GM19324 (cell line): ENCODE data around the gene LPAR3.
"Not testable (repeated sequence)": the region's sequence is repeated elsewhere in the genome, so short reads cannot be mapped to it uniquely, and the experiment has no call there.

Source experiments
- ATAC-seq: cut with Tn5 transposase; IDR thresholded peaks from one replicate; pipeline ENCODE4 v1.9.1; 2021; ENCODE audit warnings: mild to moderate bottlenecking, moderate library complexity; ENCODE audit not compliant: unreplicated experiment, low FRiP score

LPAR3 gene

GRCh38 chr1:84892705-84893618 lies at the start of gene LPAR3:
LPAR3 (minus strand) TSS chr1:84893206; CDS start chr1:84866120, 27,086 bp downstream.
- ATAC-seq = no peak

DNA sequence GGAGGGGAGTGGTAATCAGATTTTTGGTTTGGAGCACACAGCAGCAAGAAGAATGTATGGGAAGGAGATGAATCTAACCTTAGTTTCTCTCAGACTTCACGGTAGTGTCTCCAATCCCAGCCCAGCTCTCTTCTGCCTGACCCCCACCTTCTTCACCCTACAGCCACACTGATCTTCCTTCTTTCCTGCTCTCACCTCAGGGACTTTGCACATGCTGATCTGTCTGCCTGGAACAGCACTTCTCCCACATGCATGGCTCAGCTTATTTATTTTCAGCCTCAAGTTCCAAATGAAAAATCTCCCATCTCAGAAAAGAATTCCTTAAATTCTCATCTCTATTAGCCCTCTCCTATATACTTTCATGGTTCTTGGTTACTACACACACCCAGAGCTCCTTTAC lies 48.8 kb upstream of the LPAR3 start:
- ATAC-seq = no peak

- ATAC-seq = no peak
Observed at GRCh38 chr1:84940481-84940880, 47.5 kb upstream of the LPAR3 start.

DNA sequence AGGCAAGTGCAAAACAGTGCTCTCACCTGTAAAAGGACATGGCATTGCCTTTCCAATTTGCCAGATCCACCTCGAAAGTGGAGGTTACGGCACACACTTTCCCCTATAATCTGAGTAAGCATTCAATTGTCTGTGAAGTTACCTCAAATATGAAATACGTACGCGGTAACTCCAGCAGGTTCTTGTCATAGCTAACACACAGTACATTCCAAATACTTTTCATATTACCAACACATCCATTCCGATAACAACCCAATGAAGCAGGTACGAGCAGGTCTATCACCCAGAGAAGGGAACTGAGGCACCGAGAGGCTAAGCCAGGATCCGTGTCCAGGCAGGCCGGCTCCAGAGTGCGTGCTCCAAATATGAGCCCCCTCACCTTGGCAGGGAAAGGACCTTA lies 46.8 kb upstream of the LPAR3 start:
- ATAC-seq = no peak

DNA sequence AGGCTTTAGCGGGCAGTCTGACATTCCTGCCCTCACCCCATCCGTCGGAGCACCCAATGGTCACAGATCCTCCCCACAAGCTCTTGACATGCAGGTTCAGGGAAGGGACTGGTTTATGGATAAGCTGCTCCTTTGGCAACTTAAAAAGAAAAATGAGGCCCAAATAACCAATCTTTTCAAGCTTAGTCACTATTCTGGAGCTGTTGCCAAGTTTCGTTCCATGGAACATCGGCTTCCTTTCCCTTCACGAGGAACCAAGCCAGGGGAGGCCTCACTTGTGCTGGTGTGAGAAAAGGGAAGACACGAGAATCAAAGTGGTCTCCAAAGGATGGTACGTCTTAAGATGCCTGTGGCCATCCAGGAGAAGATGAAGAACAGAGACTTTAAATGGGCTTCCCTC lies 46.1 kb upstream of the LPAR3 start:
- ATAC-seq = no peak

DNA sequence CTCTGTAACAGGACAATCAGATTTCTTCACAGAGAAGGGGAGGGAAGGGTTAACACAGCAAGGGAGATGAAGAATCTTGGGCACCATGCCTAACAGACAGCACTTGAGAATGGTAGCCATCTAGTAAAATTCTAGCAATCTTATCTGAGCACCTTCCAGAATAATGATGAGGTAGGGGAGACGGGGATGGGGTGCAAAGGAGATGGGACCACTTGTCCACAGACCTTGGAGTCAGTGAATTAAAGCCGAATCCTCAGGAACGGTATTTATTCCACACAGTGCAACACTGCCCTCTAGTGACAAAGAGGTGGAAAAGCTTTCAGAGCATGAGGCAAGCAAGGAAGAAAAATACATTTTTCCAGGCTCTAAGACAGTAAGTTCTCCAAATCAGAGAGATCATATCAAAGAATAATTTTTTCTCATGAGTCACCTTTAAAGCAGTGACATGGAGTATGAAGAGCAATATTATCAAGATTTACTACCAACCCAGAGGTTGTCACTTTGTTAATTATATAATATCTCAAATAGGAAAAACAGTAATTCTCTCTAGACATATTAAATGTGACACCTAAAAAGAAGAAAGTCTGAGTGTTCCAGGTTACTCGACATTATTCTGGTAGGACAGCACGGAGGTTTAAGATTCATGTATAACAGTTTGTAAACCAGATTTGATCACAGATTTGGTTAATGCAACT lies 43.3 kb upstream of the LPAR3 start:
- no peak for ATAC-seq

GRCh38 chr1:84933011-84933611 lies 40.1 kb upstream of the LPAR3 start:
- no peak for ATAC-seq

GRCh38 chr1:84930831-84931230 lies 37.8 kb upstream of the LPAR3 start:
- no peak for ATAC-seq

DNA sequence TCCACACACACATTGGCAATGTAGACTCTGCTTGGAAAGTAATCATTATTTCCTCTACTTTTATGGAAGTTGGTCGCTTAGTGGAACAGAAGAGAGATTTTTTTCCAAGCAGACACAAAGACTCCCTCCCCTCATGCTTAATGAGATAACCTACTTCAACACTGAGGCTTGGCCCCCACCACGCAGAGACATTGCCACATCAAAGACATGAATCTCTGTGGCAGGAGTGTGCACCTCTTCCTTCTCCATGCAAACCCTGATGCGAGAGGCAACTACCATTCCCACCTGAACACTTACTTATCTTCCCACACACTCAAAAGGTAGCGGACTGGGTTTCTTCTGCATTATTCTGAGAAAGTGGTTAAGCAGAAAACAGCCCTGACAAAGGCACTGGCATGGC lies 37.3 kb upstream of the LPAR3 start:
- no peak for ATAC-seq

DNA sequence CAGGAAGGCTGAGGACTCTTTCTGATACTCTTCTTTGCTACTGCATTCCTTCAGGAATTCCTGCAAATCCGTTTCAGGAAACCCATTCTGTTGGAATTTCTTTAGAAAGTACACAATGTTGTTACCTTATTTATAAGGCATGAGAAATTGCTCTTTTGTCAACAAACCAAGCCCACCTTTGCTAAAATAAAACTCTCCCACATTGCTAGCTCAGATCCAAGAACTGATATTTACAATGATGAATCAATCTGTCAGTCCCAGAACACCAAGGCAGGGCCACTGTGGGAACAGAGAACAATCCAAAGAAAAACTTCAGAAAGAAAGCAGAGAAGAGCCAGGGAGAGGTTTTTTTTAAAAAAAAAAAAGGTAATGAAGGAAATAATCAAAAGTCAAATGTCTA lies 36.6 kb upstream of the LPAR3 start:
- no peak for ATAC-seq

GRCh38 chr1:84928979-84929378 lies 36.0 kb upstream of the LPAR3 start:
- no peak for ATAC-seq

- no peak for ATAC-seq
Observed at GRCh38 chr1:84923317-84923716, 30.3 kb upstream of the LPAR3 start.

- ATAC-seq = no peak
Observed at GRCh38 chr1:84920159-84920558, 27.2 kb upstream of the LPAR3 start.

- ATAC-seq = no peak
Observed at GRCh38 chr1:84919461-84919970, 26.5 kb upstream of the LPAR3 start.

GRCh38 chr1:84918726-84919336 lies 25.8 kb upstream of the LPAR3 start:
- no peak for ATAC-seq

GRCh38 chr1:84916897-84917296 lies 23.9 kb upstream of the LPAR3 start:
- ATAC-seq = no peak

GRCh38 chr1:84913555-84913892 lies 20.5 kb upstream of the LPAR3 start:
- ATAC-seq = no peak

DNA sequence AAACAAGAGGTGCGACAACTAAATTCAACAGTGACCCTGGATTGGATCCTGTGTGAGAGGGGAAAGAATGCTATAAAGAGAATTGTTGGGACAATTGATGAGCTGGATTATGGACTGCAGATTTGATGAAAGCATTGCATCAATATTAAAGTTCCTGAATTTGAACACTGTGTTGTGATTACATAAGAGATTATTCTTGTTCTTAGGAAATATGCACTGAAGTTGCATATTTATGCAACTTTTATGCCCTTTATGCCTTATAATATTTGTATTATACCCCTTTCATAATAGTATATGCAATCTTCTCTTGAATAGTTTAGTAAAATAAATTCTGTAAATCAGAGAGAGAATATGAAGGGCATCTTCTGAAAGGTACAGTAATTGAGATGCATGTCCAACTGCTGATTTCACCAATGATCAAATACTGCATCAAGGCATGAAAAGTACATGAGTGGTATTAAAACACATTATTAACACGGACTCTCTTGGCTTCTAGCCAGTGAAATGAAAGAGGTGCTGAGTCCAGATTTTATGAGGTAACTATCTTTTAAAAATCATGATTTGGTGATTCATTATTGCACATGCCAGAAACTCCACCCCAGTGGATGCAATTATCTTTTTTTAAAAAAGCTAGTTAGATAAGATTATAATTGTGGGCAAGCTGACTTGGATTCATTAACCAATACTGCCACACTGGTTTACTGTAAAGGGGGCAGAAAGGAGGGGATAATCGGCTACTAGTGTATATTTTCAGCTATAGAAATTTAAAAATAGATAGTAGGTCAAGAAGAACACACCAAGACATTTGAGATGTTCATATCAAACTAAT lies 19.9 kb upstream of the LPAR3 start:
- no peak for ATAC-seq

- not testable (repeated sequence) for ATAC-seq
Observed at GRCh38 chr1:84908746-84909464, 15.9 kb upstream of the LPAR3 start.
